Neutrophil (primary cell): Measurements from ENCODE around the gene ALS2.

Experiments used
- H3K27ac ChIP-seq: fragments of 200-600 bp; sonication (generic); 2 replicates; pipeline ENCODE4 v1.5.1; 2016; ENCODE audit warnings: mild to moderate bottlenecking, moderate library complexity
- H3K27me3 ChIP-seq: fragments of 200-600 bp; sonication (generic); 2 replicates; pipeline ENCODE4 v1.6.0; 2016; ENCODE audit warnings: mild to moderate bottlenecking
- H3K36me3 ChIP-seq: fragments of 200-600 bp; sonication (generic); 2 replicates; pipeline ENCODE4 v1.5.1; 2017
- H3K4me1 ChIP-seq, 2 experiments: fragments of 200-600 bp in 1 of 2; sonication (generic) in 1 of 2; 1 replicate in 1 of 2; 2 replicates in 1 of 2; pipeline versions ENCODE4 v1.5.1 to v1.6.1; 2013 to 2016; ENCODE audit warnings: low read depth in 1 of 2, low read length in 1 of 2, mild to moderate bottlenecking in 1 of 2, moderate library complexity in 1 of 2; ENCODE audit not compliant: control insufficient read depth in 1 of 2, insufficient read depth in 1 of 2
- H3K4me3 ChIP-seq, 2 experiments: fragments of 200-600 bp in 1 of 2; sonication (generic) in 1 of 2; 1 replicate in 1 of 2; 2 replicates in 1 of 2; pipeline ENCODE4 v1.5.1; 2013 to 2016; ENCODE audit warnings: low read depth in 1 of 2, low read length in 1 of 2, mild to moderate bottlenecking in 1 of 2, moderate library complexity in 1 of 2
- H3K9me3 ChIP-seq: fragments of 200-600 bp; sonication (generic); 2 replicates; pipeline ENCODE4 v1.5.1; 2016
- CTCF ChIP-seq: fragments of 200-600 bp; sonication (generic); IDR thresholded peaks from 2 replicates; pipeline ENCODE4 v1.5.1; 2016; ENCODE audit warnings: antibody characterized with exemption

The ALS2 gene

GRCh38 chr2:201707753-201708152 lies 73.0 kb downstream of the ALS2 start:
- no peak overlapping the region for H3K4me3 ChIP-seq
- H3K27me3 ChIP-seq, result no peaks in the 10 kb centered on the region
- no peaks in the 10 kb centered on the region for H3K4me1 ChIP-seq
- TF ChIP-seq CTCF, result no peak
- H3K36me3 ChIP-seq, result peaks cover 32% of the 10 kb centered on the region
- H3K9me3 ChIP-seq, result no peaks in the 10 kb centered on the region
- H3K27ac ChIP-seq, result no peak overlapping the region

- Histone ChIP-seq H3K27me3 (no peaks in the 10 kb centered on the region), H3K27ac (no peak overlapping the region), H3K36me3 (peaks cover 36% of the 10 kb centered on the region), H3K4me1 (no peaks in the 10 kb centered on the region), H3K4me3 (no peak overlapping the region), H3K9me3 (no peaks in the 10 kb centered on the region)
- no peak for TF ChIP-seq CTCF
These were observed 73.6 kb downstream of the ALS2 start for GRCh38 chr2:201707142-201707541.

- TF ChIP-seq CTCF, result no peak
These were observed 76.2 kb downstream of the ALS2 start for GRCh38 chr2:201704536-201704935.

GRCh38 chr2:201701646-201702045 lies 79.1 kb downstream of the ALS2 start:
- peaks cover 30% of the 10 kb centered on the region for H3K36me3 ChIP-seq

More at GRCh38 chr2:201704536-201704935, 76.2 kb downstream of the ALS2 start:
- Histone ChIP-seq H3K27me3 (no peaks in the 10 kb centered on the region), H3K27ac (no peak overlapping the region), H3K4me1 (no peaks in the 10 kb centered on the region), H3K9me3 (no peaks in the 10 kb centered on the region), H3K4me3 (no peak overlapping the region), H3K36me3 (peaks cover 36% of the 10 kb centered on the region)

GRCh38 chr2:201699416-201699815 lies 81.3 kb downstream of the ALS2 start:
- no peak overlapping the region for H3K4me3 ChIP-seq
- H3K27me3 ChIP-seq, result no peaks in the 10 kb centered on the region
- no peaks in the 10 kb centered on the region for H3K9me3 ChIP-seq
- H3K4me1 ChIP-seq, result no peaks in the 10 kb centered on the region
- peaks cover 17% of the 10 kb centered on the region for H3K36me3 ChIP-seq
- H3K27ac ChIP-seq, result no peak overlapping the region
- TF ChIP-seq CTCF, result no peak

More at GRCh38 chr2:201701646-201702045, 79.1 kb downstream of the ALS2 start:
- no peaks in the 10 kb centered on the region for H3K4me1 ChIP-seq
- no peak for TF ChIP-seq CTCF
- H3K27me3 ChIP-seq, result no peaks in the 10 kb centered on the region
- no peak overlapping the region for H3K27ac ChIP-seq
- no peak overlapping the region for H3K4me3 ChIP-seq
- H3K9me3 ChIP-seq, result no peaks in the 10 kb centered on the region
